H1 (cell line): ENCODE results near the gene NPTN. TPM values are rescaled to one million over a fixed set of nuclear protein-coding genes. Genes with fewer than 3 reads are reported as not detected.

Experiments
- CHD1 ChIP-seq: IDR thresholded peaks from 2 replicates; pipeline ENCODE4 v1.6.1; 2012; ENCODE audit warnings: low read depth, low read length, improper control_type of control experiment
- RNF2 ChIP-seq: fragments of 200-900, 300-1000 bp; sonication (generic); IDR thresholded peaks from 2 replicates; pipeline ENCODE4 v1.7.1; 2016; ENCODE audit warnings: borderline replicate concordance, low read depth, mild to moderate bottlenecking, antibody characterized with exemption, low read length; ENCODE audit not compliant: poor library complexity, severe bottlenecking; ENCODE audit errors: missing control alignments
- SAP30 ChIP-seq: fragments of 300-600 bp; sonication (generic); IDR thresholded peaks from 2 replicates; pipeline ENCODE4 v1.7.1; 2012; ENCODE audit warnings: low read length, moderate library complexity, mild to moderate bottlenecking, inconsistent platforms; ENCODE audit not compliant: insufficient read depth, insufficient replicate concordance
- TBP ChIP-seq: IDR thresholded peaks from 2 replicates; pipeline ENCODE4 v1.6.1; 2011; ENCODE audit warnings: low read depth, low read length, improper control_type of control experiment
- TCF12 ChIP-seq: IDR thresholded peaks from 2 replicates; pipeline ENCODE4 v1.6.1; 2011; ENCODE audit warnings: low read depth, mild to moderate bottlenecking, low read length
- polyA plus RNA-seq, 7 experiments: library from polyadenylated mRNA; depleted of rRNA in 3 of 7; stranded (reverse) in 5 of 7; unstranded in 2 of 7; fragments of >200 nt in 5 of 7; fragments of 200-250 nt in 2 of 7; gene quantifications; 1 replicate in 5 of 7; 2 replicates in 1 of 7; 4 replicates in 1 of 7; pipeline versions ENCODE4 v1.2.1 to v1.2.3, GENCODE V29; 2011 to 2013; ENCODE audit warnings: missing spikeins in 2 of 7, mixed read lengths in 2 of 7
- total RNA-seq: library from RNA; stranded (reverse); fragmentation: NEBNext Ultra II Directional; extraction: Animal tissue kit (Norgen Biotek cat#: 25700); gene quantifications from 2 replicates; pipeline ENCODE4 v1.2.1, GENCODE V29; 2021

NPTN gene
- total and polyA plus RNA-seq, 2 of the 8 experiments (the other 6 are each of a cell fraction or from before 2014, with no cell fraction given), result 67.0 to 113 TPM

- TF ChIP-seq TCF12 (no peak), TBP (no peak), RNF2 (no peak), SAP30 (no peak), CHD1 (no peak)
Measured at GRCh38 chr15:73524919-73525318, 108.3 kb downstream of the NPTN start (continued).
